Measurements from ENCODE around the gene CERS5. TPM values are rescaled to one million over a fixed set of nuclear protein-coding genes. Genes with fewer than 3 reads are reported as not detected.
"Not testable (repeated sequence)": the region's sequence is repeated elsewhere in the genome, so short reads cannot be mapped to it uniquely, and the experiment has no call there.

The CERS5 gene
- total RNA-seq, 1 donor from 2014 or later = 33.2 TPM

- H3K27ac ChIP-seq = no peak overlapping the region
- H3K4me1 ChIP-seq = peaks cover 13% of the 10 kb centered on the region
- H3K36me3 ChIP-seq = no peaks in the 10 kb centered on the region
- ATAC-seq (no peak), DNase-seq (no peak)
- H3K9me3 ChIP-seq = no peaks in the 10 kb centered on the region
- TF ChIP-seq CTCF (IDR thresholded peaks at IDR 0.05) = no peak
- no peaks in the 10 kb centered on the region for H3K27me3 ChIP-seq
- intact Hi-C loops (cut with DNase I) = no loop called here
- H3K4me3 ChIP-seq = no peak overlapping the region
Measured at GRCh38 chr12:50162230-50162629, 4.9 kb downstream of the CERS5 start.

DNA sequence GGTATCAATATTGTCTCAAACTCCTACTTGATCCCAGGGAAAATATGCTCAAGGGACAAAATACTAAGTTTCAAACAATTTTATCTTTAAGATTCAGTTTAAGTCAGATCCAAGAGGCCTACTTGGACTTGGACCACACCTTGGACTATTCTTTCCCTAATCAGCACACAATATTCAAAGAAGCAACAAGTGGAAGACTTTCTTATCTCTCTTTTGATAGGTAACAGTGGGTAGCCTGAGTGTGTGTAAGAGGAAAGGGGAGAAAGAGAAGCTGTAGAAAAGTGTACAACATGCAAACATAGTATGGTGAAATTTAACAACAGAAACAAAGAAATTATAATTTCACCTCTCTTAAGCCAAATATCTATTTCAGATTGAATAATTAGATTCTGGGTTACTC lies 6.5 kb downstream of the CERS5 start:
- Histone ChIP-seq H3K36me3 (no peaks in the 10 kb centered on the region), H3K4me1 (peaks cover 3% of the 10 kb centered on the region), H3K4me3 (no peak overlapping the region), H3K9me3 (no peaks in the 10 kb centered on the region), H3K27me3 (no peaks in the 10 kb centered on the region), H3K27ac (no peak overlapping the region)
- intact Hi-C loops (cut with DNase I) = no loop called here
- ATAC-seq (no peak), DNase-seq (no peak)
- no peak for TF ChIP-seq CTCF (IDR thresholded peaks at IDR 0.05)

- ATAC-seq (no peak), DNase-seq (no peak)
- no peak overlapping the region for H3K27ac ChIP-seq
- intact Hi-C loops (cut with DNase I) = no loop called here
- H3K9me3 ChIP-seq = no peaks in the 10 kb centered on the region
- H3K4me1 ChIP-seq = no peaks in the 10 kb centered on the region
- TF ChIP-seq CTCF (IDR thresholded peaks at IDR 0.05) = no peak
- H3K36me3 ChIP-seq = peaks cover 5% of the 10 kb centered on the region
- H3K27me3 ChIP-seq = no peaks in the 10 kb centered on the region
- no peak overlapping the region for H3K4me3 ChIP-seq
Measured at GRCh38 chr12:50157259-50157658, 9.9 kb downstream of the CERS5 start.

GRCh38 chr12:50156641-50157040 lies 10.5 kb downstream of the CERS5 start:
- H3K36me3 ChIP-seq = peaks cover 5% of the 10 kb centered on the region
- TF ChIP-seq CTCF (IDR thresholded peaks at IDR 0.05) = no peak
- no peak overlapping the region for H3K27ac ChIP-seq
- H3K27me3 ChIP-seq = no peaks in the 10 kb centered on the region
- intact Hi-C loops (cut with DNase I) = no loop called here
- H3K4me1 ChIP-seq = no peaks in the 10 kb centered on the region
- DNase-seq (no peak), ATAC-seq (no peak)
- no peaks in the 10 kb centered on the region for H3K9me3 ChIP-seq
- H3K4me3 ChIP-seq = no peak overlapping the region

DNA sequence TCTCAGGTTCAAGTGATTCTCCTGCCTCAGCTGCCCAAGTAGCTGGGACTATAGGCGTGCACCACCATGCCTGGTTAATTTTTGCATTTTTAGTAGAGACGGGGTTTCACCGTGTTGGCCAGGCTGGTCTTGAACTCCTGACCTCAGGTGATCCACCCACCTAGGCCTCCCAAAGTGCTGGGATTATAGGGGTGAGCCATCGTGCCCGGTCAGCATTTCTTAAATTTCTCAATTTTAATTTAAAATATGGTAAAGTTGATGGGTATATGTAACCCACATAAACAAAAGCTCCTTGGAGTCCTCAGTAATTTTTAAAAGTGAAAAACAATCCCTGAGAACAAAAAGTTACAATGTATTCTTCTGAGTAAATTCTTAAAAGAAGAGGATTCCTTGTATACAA lies 12.2 kb downstream of the CERS5 start:
- H3K4me1 ChIP-seq; intact Hi-C loops (cut with DNase I); DNase-seq; H3K36me3 ChIP-seq; H3K27me3 ChIP-seq; H3K4me3 ChIP-seq; ATAC-seq; H3K27ac ChIP-seq; H3K9me3 ChIP-seq: not testable (repeated sequence)

GRCh38 chr12:50151047-50151687 lies 16.0 kb downstream of the CERS5 start:
- Histone ChIP-seq H3K36me3 (peaks cover 5% of the 10 kb centered on the region), H3K4me1 (no peaks in the 10 kb centered on the region), H3K4me3 (no peak overlapping the region), H3K27me3 (no peaks in the 10 kb centered on the region), H3K27ac (no peak overlapping the region), H3K9me3 (no peaks in the 10 kb centered on the region)
- no peak for ATAC-seq
- no peak for DNase-seq
- TF ChIP-seq CTCF (IDR thresholded peaks at IDR 0.05) = no peak
- intact Hi-C loops (cut with DNase I) = no loop called here
